ENCODE measurements around the gene NPBWR2.

GRCh38 chr20:64082820-64083377 is 24.5 kb downstream of the NPBWR2 start:
- TF ChIP-seq POLR2A (IDR thresholded peaks at IDR 0.05; ENCODE audit: low read length) (no peak), GATA1 (IDR thresholded peaks at IDR 0.05; ENCODE audit: low read depth, low read length) (no peak)
